Measurements from ENCODE around the gene TRIM37.

GRCh38 chr17:58932956-58933355 is 173.7 kb downstream of the TRIM37 start:
- TF ChIP-seq, protein P1, sequence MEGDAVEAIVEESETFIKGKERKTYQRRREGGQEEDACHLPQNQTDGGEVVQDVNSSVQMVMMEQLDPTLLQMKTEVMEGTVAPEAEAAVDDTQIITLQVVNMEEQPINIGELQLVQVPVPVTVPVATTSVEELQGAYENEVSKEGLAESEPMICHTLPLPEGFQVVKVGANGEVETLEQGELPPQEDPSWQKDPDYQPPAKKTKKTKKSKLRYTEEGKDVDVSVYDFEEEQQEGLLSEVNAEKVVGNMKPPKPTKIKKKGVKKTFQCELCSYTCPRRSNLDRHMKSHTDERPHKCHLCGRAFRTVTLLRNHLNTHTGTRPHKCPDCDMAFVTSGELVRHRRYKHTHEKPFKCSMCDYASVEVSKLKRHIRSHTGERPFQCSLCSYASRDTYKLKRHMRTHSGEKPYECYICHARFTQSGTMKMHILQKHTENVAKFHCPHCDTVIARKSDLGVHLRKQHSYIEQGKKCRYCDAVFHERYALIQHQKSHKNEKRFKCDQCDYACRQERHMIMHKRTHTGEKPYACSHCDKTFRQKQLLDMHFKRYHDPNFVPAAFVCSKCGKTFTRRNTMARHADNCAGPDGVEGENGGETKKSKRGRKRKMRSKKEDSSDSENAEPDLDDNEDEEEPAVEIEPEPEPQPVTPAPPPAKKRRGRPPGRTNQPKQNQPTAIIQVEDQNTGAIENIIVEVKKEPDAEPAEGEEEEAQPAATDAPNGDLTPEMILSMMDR (IDR thresholded peaks at IDR 0.05) = no peak
- no peak for TF ChIP-seq POLR2A (IDR thresholded peaks at IDR 0.05)

All from right lobe of liver (tissue), 4 donors.